GM18861 (cell line): Measurements from ENCODE around the gene MTCL3.
"Not testable (repeated sequence)": the region's sequence is repeated elsewhere in the genome, so short reads cannot be mapped to it uniquely, and the experiment has no call there.

Source experiments
- ATAC-seq: cut with Tn5 transposase; IDR thresholded peaks from one replicate; pipeline ENCODE4 v1.9.1; 2021; ENCODE audit not compliant: unreplicated experiment

Gene MTCL3

GRCh38 chr6:127439718-127440117, 79.4 kb downstream of the MTCL3 start:
- no peak for ATAC-seq

- no peak for ATAC-seq
Observed at GRCh38 chr6:127436578-127437110, 82.5 kb downstream of the MTCL3 start.

GRCh38 chr6:127435626-127436220, 83.4 kb downstream of the MTCL3 start:
- ATAC-seq: no peak

- ATAC-seq: no peak
Observed at GRCh38 chr6:127434651-127435050, 84.5 kb downstream of the MTCL3 start.

- not testable (repeated sequence) for ATAC-seq
Observed at GRCh38 chr6:127428562-127428961, 90.6 kb downstream of the MTCL3 start.

- ATAC-seq: no peak
Observed at GRCh38 chr6:127423921-127424320, 95.2 kb downstream of the MTCL3 start.
